Cardiac muscle cell (in vitro differentiated cells and primary cell): Measurements from ENCODE around the gene BRF1. TPM values are rescaled to one million over a fixed set of nuclear protein-coding genes. Genes with fewer than 3 reads are reported as not detected.

Experiments
- DNase-seq, 2 donors: peaks; one replicate each; pipeline versions ENCODE4 v3.0.0 to v3.0.0-alpha.2; 2010 to 2017; ENCODE audit warnings: low read depth in 1 of 2, low spot score in 1 of 2
- H3K27ac ChIP-seq: fragments of 200-600 bp; sonication (generic); 2 replicates; pipeline ENCODE4 v1.5.1; 2016
- H3K27me3 ChIP-seq: fragments of 200-600 bp; sonication (generic); 2 replicates; pipeline ENCODE4 v1.6.0; 2016; ENCODE audit warnings: control low read depth
- H3K36me3 ChIP-seq: fragments of 200-600 bp; sonication (generic); 2 replicates; pipeline ENCODE4 v1.5.1; 2016; ENCODE audit warnings: control low read depth
- H3K4me1 ChIP-seq: fragments of 200-600 bp; sonication (generic); 2 replicates; pipeline ENCODE4 v1.8.1; 2017; ENCODE audit warnings: low read depth, mild to moderate bottlenecking, mixed run types
- H3K4me3 ChIP-seq: fragments of 200-600 bp; sonication (generic); 2 replicates; pipeline ENCODE4 v1.5.1; 2016; ENCODE audit warnings: mild to moderate bottlenecking
- H3K9me3 ChIP-seq: fragments of 200-600 bp; sonication (generic); 2 replicates; pipeline ENCODE4 v1.5.1; 2017; ENCODE audit warnings: low read depth, mild to moderate bottlenecking, control low read depth
- polyA plus RNA-seq: library from polyadenylated mRNA; unstranded; fragments of >200 nt; fragmentation: Nextera tagmentation; extraction: Ambion mirVana; gene quantifications from 2 replicates; pipeline ENCODE4 v1.2.1, GENCODE V29; 2016
- total RNA-seq: library from RNA; depleted of rRNA; stranded (reverse); fragments of >200 nt; gene quantifications from 2 replicates; pipeline ENCODE4 v1.2.3, GENCODE V29; 2016
- TF ChIP-seq, protein P1 (sequence below): IDR thresholded peaks from 2 replicates; pipeline ENCODE4 v1.5.1; 2012; ENCODE audit warnings: low read depth, mild to moderate bottlenecking, low read length

Gene BRF1
- total and polyA plus RNA-seq, 2 experiments from 2014 or later = 26.6 to 82.2 TPM

DNA sequence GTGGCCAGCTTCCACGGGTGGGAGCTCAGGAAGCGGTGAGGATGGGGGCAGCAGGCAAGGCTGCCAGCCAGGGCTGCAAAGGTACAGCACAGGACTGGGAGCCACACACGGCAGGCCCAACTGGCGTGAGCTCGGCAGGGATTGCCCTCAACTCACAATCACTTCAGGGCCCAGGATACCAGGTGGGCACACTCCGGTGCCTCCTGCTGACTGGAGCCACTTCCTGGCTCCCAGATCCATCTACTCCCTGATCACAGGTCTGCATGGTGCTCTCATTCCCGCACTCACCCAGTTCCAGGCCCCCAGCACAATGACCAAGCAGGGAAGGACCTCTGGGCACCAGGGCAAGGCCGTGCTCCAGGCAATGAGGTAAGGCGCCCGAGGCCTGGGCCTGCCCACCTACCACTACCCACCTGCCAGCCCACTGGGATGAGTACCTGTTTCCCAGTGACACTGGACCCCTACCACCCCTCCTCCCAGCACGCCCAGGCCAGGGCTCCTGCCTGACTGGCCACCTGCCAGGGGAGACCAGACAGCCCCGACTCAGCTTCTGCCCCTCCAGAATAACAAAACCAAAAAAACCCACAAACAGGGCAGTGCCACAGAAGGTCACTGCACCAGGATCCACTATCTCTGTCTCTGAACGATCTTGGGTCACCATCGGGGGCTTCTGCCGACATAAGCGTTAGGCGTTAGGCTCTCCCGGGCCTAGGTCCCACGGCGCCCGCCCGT is 134.1 kb downstream of the BRF1 start:
- Histone ChIP-seq H3K27ac (no peak overlapping the region), H3K4me3 (no peak overlapping the region)
- TF ChIP-seq, protein P1, sequence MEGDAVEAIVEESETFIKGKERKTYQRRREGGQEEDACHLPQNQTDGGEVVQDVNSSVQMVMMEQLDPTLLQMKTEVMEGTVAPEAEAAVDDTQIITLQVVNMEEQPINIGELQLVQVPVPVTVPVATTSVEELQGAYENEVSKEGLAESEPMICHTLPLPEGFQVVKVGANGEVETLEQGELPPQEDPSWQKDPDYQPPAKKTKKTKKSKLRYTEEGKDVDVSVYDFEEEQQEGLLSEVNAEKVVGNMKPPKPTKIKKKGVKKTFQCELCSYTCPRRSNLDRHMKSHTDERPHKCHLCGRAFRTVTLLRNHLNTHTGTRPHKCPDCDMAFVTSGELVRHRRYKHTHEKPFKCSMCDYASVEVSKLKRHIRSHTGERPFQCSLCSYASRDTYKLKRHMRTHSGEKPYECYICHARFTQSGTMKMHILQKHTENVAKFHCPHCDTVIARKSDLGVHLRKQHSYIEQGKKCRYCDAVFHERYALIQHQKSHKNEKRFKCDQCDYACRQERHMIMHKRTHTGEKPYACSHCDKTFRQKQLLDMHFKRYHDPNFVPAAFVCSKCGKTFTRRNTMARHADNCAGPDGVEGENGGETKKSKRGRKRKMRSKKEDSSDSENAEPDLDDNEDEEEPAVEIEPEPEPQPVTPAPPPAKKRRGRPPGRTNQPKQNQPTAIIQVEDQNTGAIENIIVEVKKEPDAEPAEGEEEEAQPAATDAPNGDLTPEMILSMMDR = no peak

DNA sequence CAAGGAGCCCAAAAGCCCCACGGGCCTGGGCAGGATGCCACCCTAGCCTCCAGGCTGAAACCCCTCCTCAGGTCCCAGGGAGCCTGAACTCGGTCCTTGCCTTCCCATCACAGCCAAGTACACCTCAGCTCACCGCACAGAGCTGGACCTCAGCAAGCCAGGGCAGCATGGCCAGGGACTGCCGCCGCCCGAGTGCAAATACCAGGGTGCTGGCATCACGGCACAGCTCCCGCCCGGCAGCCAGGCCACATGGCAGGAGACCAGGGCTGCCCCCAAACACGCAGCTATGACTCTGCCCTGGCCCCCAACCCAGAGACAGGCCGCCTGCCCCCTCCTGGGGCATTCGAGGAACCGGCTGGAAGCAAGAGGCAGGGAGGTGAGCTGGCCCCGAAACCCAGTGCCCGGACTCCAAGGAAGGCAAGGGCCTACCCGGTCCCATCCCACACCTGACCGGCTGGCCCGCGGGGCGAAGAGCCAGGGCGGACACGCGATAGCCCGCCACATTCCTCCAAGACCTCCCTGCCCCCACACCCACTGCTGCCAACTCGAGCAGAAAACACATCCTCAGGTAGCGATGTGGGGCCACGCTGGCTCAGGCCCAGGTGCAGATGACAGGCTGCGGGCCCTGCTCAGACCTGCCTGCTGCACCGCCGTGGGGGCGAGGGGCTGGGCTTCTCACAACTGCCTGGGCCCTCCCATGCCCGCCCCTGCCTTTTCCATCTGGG is 134.9 kb downstream of the BRF1 start:
- H3K9me3 ChIP-seq = no peaks in the 10 kb centered on the region
- no peak overlapping the region for H3K27ac ChIP-seq
- H3K4me3 ChIP-seq = no peak overlapping the region
- H3K36me3 ChIP-seq = no peaks in the 10 kb centered on the region
- no peak for DNase-seq
- H3K27me3 ChIP-seq = peaks cover 7% of the 10 kb centered on the region
- TF ChIP-seq, protein P1 = no peak
- H3K4me1 ChIP-seq = peaks cover 16% of the 10 kb centered on the region

More for the DNA sequence above, 134.1 kb downstream of the BRF1 start:
- Histone ChIP-seq H3K36me3 (no peaks in the 10 kb centered on the region), H3K9me3 (no peaks in the 10 kb centered on the region), H3K27me3 (peaks cover 7% of the 10 kb centered on the region), H3K4me1 (peaks cover 21% of the 10 kb centered on the region)
- DNase-seq = no peak

DNA sequence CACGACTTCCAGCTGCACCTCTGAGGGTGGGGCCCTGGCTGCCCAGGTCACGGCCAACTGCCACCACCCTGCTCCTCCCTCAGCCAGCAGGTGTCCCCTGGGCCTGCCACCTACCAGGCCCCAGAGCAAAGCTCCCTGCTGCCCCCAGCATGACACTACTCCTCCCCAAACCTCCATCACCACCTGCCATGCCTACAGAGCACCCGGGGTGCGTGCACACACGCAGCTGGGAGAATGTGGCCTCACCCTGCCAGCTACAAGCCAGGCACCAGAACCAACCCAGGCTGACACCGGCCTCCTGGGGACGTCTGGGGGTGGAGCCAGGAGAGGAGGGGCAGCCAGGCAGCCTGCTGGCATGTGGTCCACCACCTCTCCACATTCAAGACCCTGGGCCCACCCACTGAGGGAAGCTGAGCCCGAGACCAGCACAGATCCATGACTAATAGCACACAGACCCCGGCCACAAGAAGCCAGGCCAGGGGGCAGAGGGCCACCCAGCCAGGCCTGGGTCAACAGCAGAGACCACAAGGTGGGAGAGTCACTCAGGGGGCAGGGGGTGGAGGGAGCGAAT is 135.6 kb downstream of the BRF1 start:
- no peaks in the 10 kb centered on the region for H3K9me3 ChIP-seq
- TF ChIP-seq, protein P1 = no peak
- H3K4me3 ChIP-seq = no peak overlapping the region
- H3K27me3 ChIP-seq = peaks cover 7% of the 10 kb centered on the region
- DNase-seq = no peak
- no peak overlapping the region for H3K27ac ChIP-seq
- H3K36me3 ChIP-seq = no peaks in the 10 kb centered on the region
- H3K4me1 ChIP-seq = peaks cover 9% of the 10 kb centered on the region

DNA sequence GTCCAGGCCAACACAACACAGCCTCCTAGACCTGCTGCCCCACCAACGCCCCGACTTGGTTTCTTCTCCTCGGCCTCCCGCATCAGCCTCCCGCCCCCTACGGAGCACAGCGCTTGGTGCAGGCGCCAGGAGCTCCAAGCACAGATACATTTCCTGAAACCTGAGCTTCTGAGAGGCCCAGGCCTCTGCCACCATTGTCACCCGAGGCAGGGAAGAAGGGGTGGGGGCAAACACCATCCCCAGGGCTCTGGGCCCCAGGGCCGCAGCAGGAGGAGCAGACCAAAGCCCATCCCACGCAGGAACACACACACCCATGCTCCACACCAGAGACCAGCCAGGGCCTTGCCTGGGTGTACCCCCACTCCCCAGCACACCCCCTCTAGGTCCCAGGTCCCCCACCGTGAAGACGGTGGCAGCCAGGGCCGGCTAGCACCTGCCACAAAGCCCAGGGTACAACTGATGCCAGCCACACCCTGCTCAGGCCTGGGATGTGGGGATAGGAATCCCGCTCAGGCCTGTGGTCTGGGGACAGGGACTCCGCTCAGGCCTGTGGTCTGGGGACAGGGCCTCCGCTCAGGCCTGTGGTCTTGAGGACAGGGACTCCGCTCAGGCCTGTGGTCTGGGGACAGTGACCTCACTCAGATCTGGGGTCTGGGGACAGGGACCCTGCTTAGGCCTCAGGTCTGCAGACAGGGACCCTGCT is 137.6 kb downstream of the BRF1 start:
- Histone ChIP-seq H3K4me3 (no peak overlapping the region), H3K27ac (no peak overlapping the region), H3K9me3 (no peaks in the 10 kb centered on the region), H3K4me1 (no peaks in the 10 kb centered on the region), H3K27me3 (peaks cover 7% of the 10 kb centered on the region), H3K36me3 (no peaks in the 10 kb centered on the region)
- TF ChIP-seq, protein P1 = no peak
- no peak for DNase-seq

DNA sequence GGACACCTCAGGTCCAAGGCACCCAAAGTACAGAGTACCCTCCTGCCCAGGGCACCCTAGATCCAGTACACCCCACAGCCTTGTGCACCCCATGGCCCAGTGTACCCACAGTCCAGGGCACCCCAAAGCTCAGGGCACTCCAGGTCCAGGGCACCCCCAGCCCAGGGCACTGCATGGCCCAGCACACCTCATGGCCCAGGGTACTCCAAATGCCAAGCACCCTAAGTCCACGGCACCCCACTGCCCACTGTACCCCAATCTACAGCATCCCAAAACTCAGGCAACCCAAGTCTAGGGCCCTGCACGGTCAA is 138.2 kb downstream of the BRF1 start:
- no peak for DNase-seq
- H3K4me1 ChIP-seq = no peaks in the 10 kb centered on the region
- no peaks in the 10 kb centered on the region for H3K36me3 ChIP-seq
- no peak overlapping the region for H3K27ac ChIP-seq
- H3K9me3 ChIP-seq = no peaks in the 10 kb centered on the region
- H3K27me3 ChIP-seq = peaks cover 7% of the 10 kb centered on the region
- TF ChIP-seq, protein P1 = no peak
- no peak overlapping the region for H3K4me3 ChIP-seq
